DOHH2 (cell line): ENCODE measurements around the gene DRD2.

Experiments
- H3F3A ChIP-seq: fragments of 200-600 bp; sonication (generic), shearing (Covaris generic); 2 replicates; pipeline ENCODE4 v1.6.0; 2016; ENCODE audit warnings: antibody characterized with exemption, mild to moderate bottlenecking; ENCODE audit not compliant: control insufficient read depth, insufficient read depth
- H3K27ac ChIP-seq: fragments of 200-600 bp; sonication (generic); 2 replicates; pipeline ENCODE4 v1.5.1; 2014; ENCODE audit warnings: low read depth, mild to moderate bottlenecking, low read length, moderate library complexity
- H3K27me3 ChIP-seq: fragments of 200-600 bp; sonication (generic); 2 replicates; pipeline ENCODE4 v1.6.1; 2014; ENCODE audit warnings: mild to moderate bottlenecking, low read length, mixed read lengths; ENCODE audit not compliant: control insufficient read depth
- H3K36me3 ChIP-seq: fragments of 200-600 bp; sonication (generic); 2 replicates; pipeline ENCODE4 v1.6.1; 2014; ENCODE audit warnings: mild to moderate bottlenecking, low read length, moderate library complexity, mixed read lengths; ENCODE audit not compliant: control insufficient read depth
- H3K4me1 ChIP-seq: fragments of 200-600 bp; sonication (generic); 2 replicates; pipeline ENCODE4 v1.6.1; 2014; ENCODE audit warnings: mild to moderate bottlenecking, low read length, mixed read lengths; ENCODE audit not compliant: control insufficient read depth
- H3K4me2 ChIP-seq: fragments of 200-600 bp; sonication (generic); 2 replicates; pipeline ENCODE4 v1.6.0; 2014; ENCODE audit warnings: mild to moderate bottlenecking, low read length, moderate library complexity
- H3K4me3 ChIP-seq: fragments of 200-600 bp; sonication (generic); 2 replicates; pipeline ENCODE4 v1.5.1; 2014; ENCODE audit warnings: mild to moderate bottlenecking, low read length, mixed read lengths
- H3K79me2 ChIP-seq: fragments of 200-600 bp; sonication (generic); 2 replicates; pipeline ENCODE4 v1.6.1; 2014; ENCODE audit warnings: mild to moderate bottlenecking, low read length, mixed read lengths; ENCODE audit not compliant: control insufficient read depth
- H3K9me2 ChIP-seq: fragments of 200-600 bp; sonication (generic); replicated peaks from 2 replicates; pipeline ENCODE4 v1.6.1; 2014; ENCODE audit warnings: mild to moderate bottlenecking, low read length, mixed read lengths; ENCODE audit not compliant: control insufficient read depth
- H3K9me3 ChIP-seq: fragments of 200-600 bp; sonication (generic); 2 replicates; pipeline ENCODE4 v1.6.1; 2014; ENCODE audit warnings: antibody characterized with exemption, low read length, mixed read lengths; ENCODE audit not compliant: control insufficient read depth, insufficient read depth
- H4K20me1 ChIP-seq: fragments of 200-600 bp; sonication (generic); 2 replicates; pipeline ENCODE4 v1.6.0; 2014; ENCODE audit warnings: low read depth, mild to moderate bottlenecking, antibody characterized with exemption, low read length, moderate library complexity; ENCODE audit not compliant: control insufficient read depth, insufficient read depth
- CTCF ChIP-seq: fragments of 200-600 bp; sonication (generic); IDR thresholded peaks from one replicate; pipeline ENCODE4 v1.5.1; 2014; ENCODE audit warnings: antibody characterized with exemption, mild to moderate bottlenecking, low read depth, low read length; ENCODE audit not compliant: poor library complexity, severe bottlenecking
- EZH2phosphoT487 ChIP-seq: fragments of 200-600 bp; sonication (generic); IDR thresholded peaks from 2 replicates; pipeline ENCODE4 v1.6.1; 2017; ENCODE audit warnings: borderline replicate concordance, mild to moderate bottlenecking, antibody characterized with exemption, low read length, moderate library complexity, mixed read lengths

The DRD2 gene

GRCh38 chr11:113477321-113477720 lies 2.1 kb upstream of the DRD2 start:
- H4K20me1 ChIP-seq, result no peaks in the 10 kb centered on the region
- H3K9me2 ChIP-seq, result no peaks in the 10 kb centered on the region
- no peak overlapping the region for H3K4me2 ChIP-seq
- no peaks in the 10 kb centered on the region; the same call in 1 of the 2 replicates for H3K27me3 ChIP-seq
- no peaks in the 10 kb centered on the region for H3K9me3 ChIP-seq
- no peaks in the 10 kb centered on the region for H3K36me3 ChIP-seq
- H3F3A ChIP-seq, result no peaks in the 10 kb centered on the region
- H3K4me1 ChIP-seq, result no peaks in the 10 kb centered on the region
- H3K79me2 ChIP-seq, result no peaks in the 10 kb centered on the region
- H3K4me3 ChIP-seq, result no peak overlapping the region
- no peak for TF ChIP-seq CTCF
- no peak for TF ChIP-seq EZH2phosphoT487
- no peak overlapping the region for H3K27ac ChIP-seq

- no peaks in the 10 kb centered on the region for H3K4me1 ChIP-seq
Observed at GRCh38 chr11:113476553-113476952, 1.4 kb upstream of the DRD2 start.

GRCh38 chr11:113474362-113475159 lies 637 bp downstream of the DRD2 start:
- no peaks in the 10 kb centered on the region for H3K9me2 ChIP-seq
- H4K20me1 ChIP-seq, result no peaks in the 10 kb centered on the region
- no peaks in the 10 kb centered on the region; the same call in 1 of the 2 replicates for H3K27me3 ChIP-seq
- no peak overlapping the region for H3K4me3 ChIP-seq
- no peak for TF ChIP-seq CTCF
- TF ChIP-seq EZH2phosphoT487, result no peak
- H3K4me2 ChIP-seq, result no peak overlapping the region
- H3K79me2 ChIP-seq, result no peaks in the 10 kb centered on the region
- no peaks in the 10 kb centered on the region for H3K36me3 ChIP-seq
- H3K27ac ChIP-seq, result no peak overlapping the region
- H3F3A ChIP-seq, result no peaks in the 10 kb centered on the region
- H3K9me3 ChIP-seq, result no peaks in the 10 kb centered on the region
- no peaks in the 10 kb centered on the region for H3K4me1 ChIP-seq

More at GRCh38 chr11:113476553-113476952, 1.4 kb upstream of the DRD2 start:
- Histone ChIP-seq H3F3A (no peaks in the 10 kb centered on the region), H3K4me3 (no peak overlapping the region), H3K9me3 (no peaks in the 10 kb centered on the region), H4K20me1 (no peaks in the 10 kb centered on the region), H3K9me2 (no peaks in the 10 kb centered on the region), H3K4me2 (no peak overlapping the region), H3K27me3 (no peaks in the 10 kb centered on the region; the same call in 1 of the 2 replicates), H3K79me2 (no peaks in the 10 kb centered on the region), H3K27ac (no peak overlapping the region), H3K36me3 (no peaks in the 10 kb centered on the region)
- TF ChIP-seq CTCF (no peak), EZH2phosphoT487 (no peak)
